Stimulated activated CD4-positive, alpha-beta T cell treated with anti-CD3 and anti-CD28 coated beads, Interleukin-4, amount 100 ng/mL, for 4 hours (primary cell): Measurements from ENCODE around the gene GPC6.

Experiments
- DNase-seq, 2 experiments: peaks; one replicate each; pipeline ENCODE4 v3.0.0-alpha.2; 2020

Gene GPC6

GRCh38 chr13:94143624-94144350 lies 917.2 kb downstream of the GPC6 start:
- DNase-seq, result no peak

- DNase-seq, result no peak
These were observed 919.4 kb downstream of the GPC6 start for GRCh38 chr13:94145966-94146365.

- DNase-seq, result no peak
These were observed 927.0 kb downstream of the GPC6 start for GRCh38 chr13:94153586-94153985.

- DNase-seq, result no peak
These were observed 927.8 kb downstream of the GPC6 start for GRCh38 chr13:94154367-94154766.

GRCh38 chr13:94157705-94158218 lies 931.2 kb downstream of the GPC6 start:
- DNase-seq, result no peak

GRCh38 chr13:94160875-94161274 lies 934.3 kb downstream of the GPC6 start:
- DNase-seq, result no peak

GRCh38 chr13:94162289-94162688 lies 935.7 kb downstream of the GPC6 start:
- no peak for DNase-seq

- DNase-seq, result no peak
These were observed 936.9 kb downstream of the GPC6 start for GRCh38 chr13:94163535-94163934.

GRCh38 chr13:94168783-94169453 lies 942.3 kb downstream of the GPC6 start:
- no peak for DNase-seq

- DNase-seq, result no peak
These were observed 943.0 kb downstream of the GPC6 start for GRCh38 chr13:94169454-94170144.

- no peak for DNase-seq
These were observed 943.6 kb downstream of the GPC6 start for GRCh38 chr13:94170145-94170571.

- DNase-seq, result no peak
These were observed 945.8 kb downstream of the GPC6 start for GRCh38 chr13:94172416-94172815.

- no peak for DNase-seq
These were observed 946.8 kb downstream of the GPC6 start for GRCh38 chr13:94173312-94173854.

GRCh38 chr13:94174009-94174408 lies 947.4 kb downstream of the GPC6 start:
- DNase-seq, result no peak

- DNase-seq, result no peak
These were observed 948.5 kb downstream of the GPC6 start for GRCh38 chr13:94175076-94175475.

GRCh38 chr13:94176561-94176960 lies 950.0 kb downstream of the GPC6 start:
- DNase-seq, result no peak

GRCh38 chr13:94177041-94177440 lies 950.4 kb downstream of the GPC6 start:
- DNase-seq, result no peak

- DNase-seq, result no peak
These were observed 952.1 kb downstream of the GPC6 start for GRCh38 chr13:94178625-94179244.

- DNase-seq, result no peak
These were observed 955.0 kb downstream of the GPC6 start for GRCh38 chr13:94181461-94182107.

- DNase-seq, result no peak
These were observed 955.7 kb downstream of the GPC6 start for GRCh38 chr13:94182185-94182761.

GRCh38 chr13:94186470-94186869 lies 959.9 kb downstream of the GPC6 start:
- DNase-seq, result no peak
